ENCODE measurements around the gene MEP1A.

- TF ChIP-seq EZH2 (IDR thresholded peaks at IDR 0.05; ENCODE audit: low read depth), result no peak
- no peak for TF ChIP-seq CTCF (conservative IDR thresholded peaks at IDR 0.05)
Measured at GRCh38 chr6:46788791-46789190, 4.4 kb upstream of the MEP1A start.

Data from PC-9 (cell line).